K562 (cell line): ENCODE measurements around the gene FOCAD. TPM values are rescaled to one million over a fixed set of nuclear protein-coding genes. Genes with fewer than 3 reads are reported as not detected.

Experiments
- GABPB2 ChIP-seq: fragments of 250-450 bp; sonication (Bioruptor Pico); conservative IDR thresholded peaks from 2 replicates; pipeline ENCODE4 v1.5.1; 2021; ENCODE audit warnings: mild to moderate bottlenecking
- NCOA1 ChIP-seq: fragments of 450-650 bp; IDR thresholded peaks from 2 replicates; pipeline ENCODE4 v1.6.1; 2016; ENCODE audit warnings: low read depth
- OTX1 ChIP-seq: fragments of 450-650 bp; formaldehyde crosslinking; IDR thresholded peaks from 2 replicates; pipeline ENCODE4 v1.4.0; 2022; ENCODE audit warnings: mild to moderate bottlenecking
- PHF20 ChIP-seq: fragments of 450-650 bp; IDR thresholded peaks from 2 replicates; pipeline ENCODE4 v1.6.1; 2018; ENCODE audit not compliant: partially characterized antibody
- PPARD ChIP-seq: fragments of 250-450 bp; sonication (Bioruptor Pico); IDR thresholded peaks from 2 replicates; pipeline ENCODE4 v1.8.0; 2022; ENCODE audit warnings: inconsistent platforms, mild to moderate bottlenecking, moderate library complexity
- PRMT5 ChIP-seq: sonication (generic); formaldehyde crosslinking; IDR thresholded peaks from 2 replicates; pipeline ENCODE4 v1.5.0; 2020; ENCODE audit warnings: missing genetic modification reagents
- SIRT6 ChIP-seq: IDR thresholded peaks from one replicate; pipeline ENCODE4 v1.6.1; 2012; ENCODE audit warnings: low read depth, mild to moderate bottlenecking, control low read depth, inconsistent platforms, low read length, moderate library complexity
- ZNF347 ChIP-seq: fragments of 450-650 bp; formaldehyde crosslinking; IDR thresholded peaks from 2 replicates; pipeline ENCODE4 v1.4.0; 2020; ENCODE audit warnings: low read depth, mild to moderate bottlenecking, moderate library complexity
- polyA plus RNA-seq, 8 experiments: library from polyadenylated mRNA; depleted of rRNA in 4 of 8; stranded (reverse) in 5 of 8; unstranded in 3 of 8; fragments of >200 nt; fragmentation: Nextera tagmentation in 2 of 8; fragmentation: Illumina TruSeq in 1 of 8; extraction: Ambion mirVana in 2 of 8; extraction: Trizol in 1 of 8; gene quantifications; 2 replicates each; pipeline versions ENCODE4 v1.2.1 to v1.2.3, GENCODE V29; 2011 to 2014; ENCODE audit warnings: inconsistent platforms in 1 of 8, missing spikeins in 1 of 8
- total RNA-seq, 7 experiments: library from RNA; depleted of rRNA in 6 of 7; stranded (reverse); fragments of >200 nt in 6 of 7; fragmentation: Illumina TruSeq in 2 of 7; extraction: Trizol in 2 of 7; gene quantifications; 2 replicates each; pipeline versions ENCODE4 v1.2.1 to v1.2.3, GENCODE V29; 2011 to 2021; ENCODE audit warnings: low replicate concordance in 1 of 7
- TF ChIP-seq, protein P1 (sequence below): fragments of 450-650 bp; IDR thresholded peaks from 2 replicates; pipeline ENCODE4 v1.6.1; 2016; ENCODE audit warnings: low read depth
- TF ChIP-seq, protein P2 (sequence below): sonication (generic); formaldehyde crosslinking; IDR thresholded peaks from 2 replicates; pipeline ENCODE4 v1.9.0; 2022; ENCODE audit warnings: mild to moderate bottlenecking, missing genetic modification reagents
- TF ChIP-seq, protein P3 (sequence below): fragments of 250-450 bp; sonication (Bioruptor Pico); IDR thresholded peaks from 2 replicates; pipeline ENCODE4 v1.4.0; 2020
- TF ChIP-seq, protein P4 (sequence below): fragments of 250-450 bp; sonication (Bioruptor Pico); IDR thresholded peaks from 2 replicates; pipeline ENCODE4 v1.5.0; 2021; ENCODE audit warnings: mild to moderate bottlenecking, borderline replicate concordance

FOCAD gene
- total and polyA plus RNA-seq, 9 of the 15 experiments (the other 6 are each of a cell fraction or from before 2014, with no cell fraction given): 0.13 to 2.4 (median 1.6) TPM

DNA sequence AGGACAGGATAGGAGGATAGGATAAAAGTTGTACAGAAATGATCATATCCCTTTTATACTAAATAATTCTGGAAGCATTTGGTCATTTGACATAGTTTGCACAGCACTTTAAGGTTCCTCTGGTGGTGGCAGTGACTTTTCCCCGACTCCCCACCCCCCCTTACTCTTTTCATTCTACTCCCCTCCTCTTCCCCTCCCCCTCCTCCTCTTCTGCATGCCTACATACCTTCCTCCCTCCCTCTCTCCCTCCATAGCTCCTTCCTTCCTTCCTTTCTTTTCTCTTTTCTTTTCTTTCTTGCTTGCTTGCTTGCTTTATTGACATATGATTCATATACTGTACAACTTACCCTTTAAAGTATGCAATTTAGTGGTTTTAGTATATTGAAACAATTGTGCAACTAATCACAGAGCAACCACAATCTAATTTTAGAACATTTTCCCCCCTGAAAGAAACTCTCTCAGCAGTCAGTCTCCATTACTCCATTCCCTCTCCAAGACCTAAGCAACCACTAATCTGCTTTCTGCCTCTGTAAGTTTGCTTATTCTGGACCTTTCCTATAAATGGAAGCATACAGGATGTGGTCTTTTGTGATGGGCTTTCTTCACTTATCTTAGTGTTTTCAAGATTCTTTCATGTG is 188.4 kb downstream of the FOCAD start (continued):
- TF ChIP-seq, protein P1, sequence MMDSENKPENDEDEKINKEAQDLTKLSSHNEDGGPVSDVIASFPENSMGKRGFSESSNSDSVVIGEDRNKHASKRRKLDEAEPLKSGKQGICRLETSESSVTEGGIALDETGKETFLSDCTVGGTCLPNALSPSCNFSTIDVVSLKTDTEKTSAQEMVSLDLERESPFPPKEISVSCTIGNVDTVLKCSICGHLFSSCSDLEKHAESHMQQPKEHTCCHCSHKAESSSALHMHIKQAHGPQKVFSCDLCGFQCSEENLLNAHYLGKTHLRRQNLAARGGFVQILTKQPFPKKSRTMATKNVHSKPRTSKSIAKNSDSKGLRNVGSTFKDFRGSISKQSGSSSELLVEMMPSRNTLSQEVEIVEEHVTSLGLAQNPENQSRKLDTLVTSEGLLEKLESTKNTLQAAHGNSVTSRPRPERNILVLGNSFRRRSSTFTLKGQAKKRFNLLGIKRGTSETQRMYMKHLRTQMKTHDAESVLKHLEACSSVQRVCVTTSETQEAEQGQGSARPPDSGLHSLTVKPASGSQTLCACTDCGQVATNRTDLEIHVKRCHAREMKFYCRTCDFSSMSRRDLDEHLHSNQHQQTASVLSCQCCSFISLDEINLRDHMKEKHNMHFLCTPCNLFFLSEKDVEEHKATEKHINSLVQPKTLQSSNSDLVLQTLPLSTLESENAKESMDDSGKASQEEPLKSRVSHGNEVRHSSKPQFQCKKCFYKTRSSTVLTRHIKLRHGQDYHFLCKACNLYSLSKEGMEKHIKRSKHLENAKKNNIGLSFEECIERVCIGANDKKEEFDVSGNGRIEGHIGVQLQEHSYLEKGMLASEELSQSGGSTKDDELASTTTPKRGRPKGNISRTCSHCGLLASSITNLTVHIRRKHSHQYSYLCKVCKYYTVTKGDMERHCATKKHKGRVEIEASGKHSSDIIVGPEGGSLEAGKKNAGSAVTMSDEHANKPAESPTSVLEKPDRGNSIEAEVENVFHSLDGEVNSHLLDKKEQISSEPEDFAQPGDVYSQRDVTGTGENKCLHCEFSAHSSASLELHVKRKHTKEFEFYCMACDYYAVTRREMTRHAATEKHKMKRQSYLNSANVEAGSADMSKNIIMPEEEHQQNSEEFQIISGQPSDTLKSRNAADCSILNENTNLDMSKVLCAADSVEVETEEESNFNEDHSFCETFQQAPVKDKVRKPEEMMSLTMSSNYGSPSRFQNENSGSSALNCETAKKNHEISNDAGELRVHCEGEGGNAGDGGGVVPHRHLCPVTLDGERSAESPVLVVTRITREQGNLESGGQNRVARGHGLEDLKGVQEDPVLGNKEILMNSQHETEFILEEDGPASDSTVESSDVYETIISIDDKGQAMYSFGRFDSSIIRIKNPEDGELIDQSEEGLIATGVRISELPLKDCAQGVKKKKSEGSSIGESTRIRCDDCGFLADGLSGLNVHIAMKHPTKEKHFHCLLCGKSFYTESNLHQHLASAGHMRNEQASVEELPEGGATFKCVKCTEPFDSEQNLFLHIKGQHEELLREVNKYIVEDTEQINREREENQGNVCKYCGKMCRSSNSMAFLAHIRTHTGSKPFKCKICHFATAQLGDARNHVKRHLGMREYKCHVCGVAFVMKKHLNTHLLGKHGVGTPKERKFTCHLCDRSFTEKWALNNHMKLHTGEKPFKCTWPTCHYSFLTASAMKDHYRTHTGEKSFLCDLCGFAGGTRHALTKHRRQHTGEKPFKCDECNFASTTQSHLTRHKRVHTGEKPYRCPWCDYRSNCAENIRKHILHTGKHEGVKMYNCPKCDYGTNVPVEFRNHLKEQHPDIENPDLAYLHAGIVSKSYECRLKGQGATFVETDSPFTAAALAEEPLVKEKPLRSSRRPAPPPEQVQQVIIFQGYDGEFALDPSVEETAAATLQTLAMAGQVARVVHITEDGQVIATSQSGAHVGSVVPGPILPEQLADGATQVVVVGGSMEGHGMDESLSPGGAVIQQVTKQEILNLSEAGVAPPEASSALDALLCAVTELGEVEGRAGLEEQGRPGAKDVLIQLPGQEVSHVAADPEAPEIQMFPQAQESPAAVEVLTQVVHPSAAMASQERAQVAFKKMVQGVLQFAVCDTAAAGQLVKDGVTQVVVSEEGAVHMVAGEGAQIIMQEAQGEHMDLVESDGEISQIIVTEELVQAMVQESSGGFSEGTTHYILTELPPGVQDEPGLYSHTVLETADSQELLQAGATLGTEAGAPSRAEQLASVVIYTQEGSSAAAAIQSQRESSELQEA: no peak
- TF ChIP-seq NCOA1 (no peak), PPARD (no peak), PHF20 (no peak), ZNF347 (CRISPR knock-in tag) (no peak), PRMT5 (CRISPR knock-in tag) (no peak), SIRT6 (no peak), GABPB2 (no peak), OTX1 (CRISPR knock-in tag) (no peak)
- TF ChIP-seq, protein P2, sequence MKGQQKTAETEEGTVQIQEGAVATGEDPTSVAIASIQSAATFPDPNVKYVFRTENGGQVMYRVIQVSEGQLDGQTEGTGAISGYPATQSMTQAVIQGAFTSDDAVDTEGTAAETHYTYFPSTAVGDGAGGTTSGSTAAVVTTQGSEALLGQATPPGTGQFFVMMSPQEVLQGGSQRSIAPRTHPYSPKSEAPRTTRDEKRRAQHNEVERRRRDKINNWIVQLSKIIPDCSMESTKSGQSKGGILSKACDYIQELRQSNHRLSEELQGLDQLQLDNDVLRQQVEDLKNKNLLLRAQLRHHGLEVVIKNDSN (CRISPR knock-in tag): no peak
- TF ChIP-seq, protein P3, sequence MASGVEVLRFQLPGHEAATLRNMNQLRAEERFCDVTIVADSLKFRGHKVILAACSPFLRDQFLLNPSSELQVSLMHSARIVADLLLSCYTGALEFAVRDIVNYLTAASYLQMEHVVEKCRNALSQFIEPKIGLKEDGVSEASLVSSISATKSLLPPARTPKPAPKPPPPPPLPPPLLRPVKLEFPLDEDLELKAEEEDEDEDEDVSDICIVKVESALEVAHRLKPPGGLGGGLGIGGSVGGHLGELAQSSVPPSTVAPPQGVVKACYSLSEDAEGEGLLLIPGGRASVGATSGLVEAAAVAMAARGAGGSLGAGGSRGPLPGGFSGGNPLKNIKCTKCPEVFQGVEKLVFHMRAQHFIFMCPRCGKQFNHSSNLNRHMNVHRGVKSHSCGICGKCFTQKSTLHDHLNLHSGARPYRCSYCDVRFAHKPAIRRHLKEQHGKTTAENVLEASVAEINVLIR (CRISPR knock-in tag): no peak
- TF ChIP-seq, protein P4, sequence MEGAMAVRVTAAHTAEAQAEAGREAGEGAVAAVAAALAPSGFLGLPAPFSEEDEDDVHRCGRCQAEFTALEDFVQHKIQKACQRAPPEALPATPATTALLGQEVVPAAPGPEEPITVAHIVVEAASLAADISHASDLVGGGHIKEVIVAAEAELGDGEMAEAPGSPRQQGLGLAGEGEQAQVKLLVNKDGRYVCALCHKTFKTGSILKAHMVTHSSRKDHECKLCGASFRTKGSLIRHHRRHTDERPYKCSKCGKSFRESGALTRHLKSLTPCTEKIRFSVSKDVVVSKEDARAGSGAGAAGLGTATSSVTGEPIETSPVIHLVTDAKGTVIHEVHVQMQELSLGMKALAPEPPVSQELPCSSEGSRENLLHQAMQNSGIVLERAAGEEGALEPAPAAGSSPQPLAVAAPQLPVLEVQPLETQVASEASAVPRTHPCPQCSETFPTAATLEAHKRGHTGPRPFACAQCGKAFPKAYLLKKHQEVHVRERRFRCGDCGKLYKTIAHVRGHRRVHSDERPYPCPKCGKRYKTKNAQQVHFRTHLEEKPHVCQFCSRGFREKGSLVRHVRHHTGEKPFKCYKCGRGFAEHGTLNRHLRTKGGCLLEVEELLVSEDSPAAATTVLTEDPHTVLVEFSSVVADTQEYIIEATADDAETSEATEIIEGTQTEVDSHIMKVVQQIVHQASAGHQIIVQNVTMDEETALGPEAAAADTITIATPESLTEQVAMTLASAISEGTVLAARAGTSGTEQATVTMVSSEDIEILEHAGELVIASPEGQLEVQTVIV (CRISPR knock-in tag): no peak
